Myocyte (in vitro differentiated cells): ENCODE results near the gene RAPGEF2. TPM values are rescaled to one million over a fixed set of nuclear protein-coding genes. Genes with fewer than 3 reads are reported as not detected.

ENCODE experiments used
- DNase-seq: peaks from one replicate; pipeline ENCODE4 v3.0.0-alpha.2; 2012; ENCODE audit warnings: low read depth
- microRNA-seq: library from miRNA; unstranded; fragments of <30 nt; microRNA quantifications from one replicate; pipeline ENCODE4, GENCODE V29; 2016
- total RNA-seq: library from RNA; depleted of rRNA; stranded (reverse); fragments of >200 nt; gene quantifications from 2 replicates; pipeline ENCODE4 v1.2.3, GENCODE V29; 2014

RAPGEF2 gene
- total RNA-seq, 1 donor from 2014 or later: 17.6 TPM

DNA sequence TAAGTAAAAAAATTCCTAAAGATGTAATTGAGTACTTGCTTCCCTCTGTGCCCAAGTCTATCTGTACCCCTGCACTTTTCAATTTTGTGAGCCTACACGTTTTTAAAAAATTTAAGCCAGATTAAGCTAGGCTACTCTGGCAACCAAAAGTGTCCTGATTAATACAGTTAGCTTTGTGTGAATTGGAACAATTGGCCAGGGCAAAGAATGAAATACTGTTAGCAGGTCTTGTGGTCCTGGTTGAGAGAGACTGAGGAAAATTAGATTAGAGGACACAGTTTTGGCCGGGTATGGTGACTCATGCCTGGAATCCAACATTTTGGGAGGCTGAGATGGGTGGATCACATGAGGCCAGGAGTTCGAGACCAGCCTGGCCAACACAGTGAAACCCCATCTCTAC lies 293.3 kb downstream of the RAPGEF2 start:
- no peak for DNase-seq

GRCh38 chr4:159398236-159398638 lies 295.4 kb downstream of the RAPGEF2 start:
- no peak for DNase-seq

- peak; percentile 40 for DNase-seq
Measured at GRCh38 chr4:159400558-159401225, 297.8 kb downstream of the RAPGEF2 start.

GRCh38 chr4:159401226-159401712 lies 298.4 kb downstream of the RAPGEF2 start:
- DNase-seq: no peak

DNA sequence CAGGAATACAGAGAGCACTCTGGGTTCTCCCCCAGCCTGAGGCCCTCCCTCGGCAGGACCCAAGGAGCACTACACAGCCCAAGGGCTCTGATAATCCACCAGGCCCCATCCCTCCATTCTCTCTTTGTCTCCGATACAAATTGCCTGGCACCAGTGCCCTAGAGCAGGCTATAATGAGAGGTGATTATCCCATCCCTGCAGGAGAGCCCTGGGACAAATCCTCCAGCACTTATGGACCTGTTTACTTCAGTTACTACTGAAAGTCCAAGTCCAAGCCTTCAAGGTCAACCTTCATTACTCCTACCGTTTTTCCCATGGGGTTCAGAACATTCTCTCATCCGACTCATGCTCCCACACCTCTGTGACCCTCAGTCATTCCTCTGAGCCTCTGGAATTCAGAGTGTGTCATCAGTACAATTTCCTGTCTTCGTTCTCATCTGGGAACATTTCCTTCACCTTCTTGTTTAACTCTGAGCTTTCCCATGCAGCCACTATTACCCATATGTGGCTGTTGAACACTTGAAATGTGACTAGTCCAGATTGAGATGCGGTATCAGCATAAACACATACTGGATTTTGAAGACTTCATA lies 299.0 kb downstream of the RAPGEF2 start:
- peak; percentile 18 for DNase-seq

Small RNA genes within 50 kb of the gene (microRNA-seq; reads per million reads assigned to microRNA genes)
- gene MIR3688-1: not detected
- not detected for gene MIR3688-2
